ENCODE data around the gene CLIP1.

- TF ChIP-seq CTCF (IDR thresholded peaks at IDR 0.05; ENCODE audit: control extremely low read depth in 1 of 3, insufficient read depth in 1 of 3, low read depth in 1 of 3, low read length in 3 of 3) (no peak), TBP (IDR thresholded peaks at IDR 0.05; ENCODE audit: low read depth, low read length) (no peak), POLR2A (IDR thresholded peaks at IDR 0.05; ENCODE audit: control extremely low read depth in 1 of 2, low read depth in 2 of 2, low read length in 2 of 2) (no peak), ZNF274 (IDR thresholded peaks at IDR 0.05; ENCODE audit: borderline replicate concordance, extremely low read depth, low read length) (no peak), SRF (IDR thresholded peaks at IDR 0.05; ENCODE audit: low read depth, low read length) (no peak), RNF2 (IDR thresholded peaks at IDR 0.05; ENCODE audit: borderline replicate concordance, low read depth, low read length, missing control alignments, poor library complexity, severe bottlenecking) (no peak), CBX5 (IDR thresholded peaks at IDR 0.05; ENCODE audit: low read depth, low read length) (no peak), BRCA1 (IDR thresholded peaks at IDR 0.05; ENCODE audit: low read depth, low read length) (no peak)
Measured at GRCh38 chr12:122382919-122383350, 39.5 kb downstream of the CLIP1 start.

Data from H1 (cell line).